A673 (cell line): ENCODE measurements around the gene MOCS3. TPM values are rescaled to one million over a fixed set of nuclear protein-coding genes. Genes with fewer than 3 reads are reported as not detected.

Experiments
- BruUV-seq: library from RNA; stranded (reverse); fragments of 400-500 nt; replicated peaks from 2 replicates; lab custom pipeline; 2021; lab: Mats Ljungman, UMichigan
- CTCF ChIA-PET: fragments of 300-600 bp; sonication (Branson Sonifier 250); formaldehyde crosslinking; loops from one replicate; lab custom pipeline; 2022; ENCODE audit warnings: antibody characterized with exemption; lab: Charles Lee
- POLR2A ChIA-PET: fragments of 300-600 bp; sonication (Branson Sonifier 250); formaldehyde crosslinking; loops from one replicate; lab custom pipeline; 2022; ENCODE audit warnings: antibody characterized with exemption; ENCODE audit not compliant: low non-redundant PET; lab: Charles Lee
- DNase-seq: peaks from one replicate; pipeline ENCODE4 v3.0.0-alpha.2; 2015; ENCODE audit warnings: low spot score
- H3K27ac ChIP-seq: fragments of 200-600 bp; sonication (generic); 2 replicates; pipeline ENCODE4 v1.5.1; 2016; ENCODE audit warnings: mixed run types, low read depth, mild to moderate bottlenecking, mixed read lengths, antibody characterized with exemption, low read length; ENCODE audit not compliant: poor library complexity, severe bottlenecking
- H3K27me3 ChIP-seq: fragments of 200-600 bp; sonication (generic); replicated peaks from 2 replicates; pipeline ENCODE4 v1.6.1; 2017; ENCODE audit warnings: mixed run types, low read depth, mild to moderate bottlenecking, mixed read lengths, antibody characterized with exemption, low read length; ENCODE audit not compliant: insufficient read depth, poor library complexity
- H3K36me3 ChIP-seq: fragments of 200-600 bp; sonication (generic); 2 replicates; pipeline ENCODE4 v1.6.1; 2016; ENCODE audit warnings: mixed run types, mild to moderate bottlenecking, mixed read lengths, antibody characterized with exemption, low read length; ENCODE audit not compliant: insufficient read depth, poor library complexity, severe bottlenecking
- H3K4me1 ChIP-seq: fragments of 200-600 bp; sonication (generic); 2 replicates; pipeline ENCODE4 v1.6.1; 2017; ENCODE audit warnings: mixed run types, mild to moderate bottlenecking, mixed read lengths, antibody characterized with exemption, low read length; ENCODE audit not compliant: insufficient read depth, poor library complexity, severe bottlenecking
- H3K4me3 ChIP-seq: fragments of 200-600 bp; sonication (generic); 2 replicates; pipeline ENCODE4 v1.5.1; 2016; ENCODE audit warnings: low read depth, mixed run types, mild to moderate bottlenecking, mixed read lengths, low read length; ENCODE audit not compliant: poor library complexity, severe bottlenecking
- H3K9me3 ChIP-seq: fragments of 200-600 bp; sonication (generic); 2 replicates; pipeline ENCODE4 v1.6.1; 2016; ENCODE audit warnings: mixed run types, low read depth, mild to moderate bottlenecking, mixed read lengths, antibody characterized with exemption, low read length; ENCODE audit not compliant: poor library complexity, severe bottlenecking
- EZH2 ChIP-seq: fragments of 200-600 bp; sonication (generic); IDR thresholded peaks from 2 replicates; pipeline ENCODE4 v1.6.1; 2017; ENCODE audit warnings: borderline replicate concordance, low read depth, mild to moderate bottlenecking, mixed read lengths, antibody characterized with exemption, low read length; ENCODE audit not compliant: poor library complexity, severe bottlenecking
- intact Hi-C: fragments of 100-400 bp; cut with micrococcal nuclease; formaldehyde crosslinking; loops from one replicate; pipeline ENCODE4 v1.10.0; 2022; ENCODE audit not compliant: unreplicated experiment
- total RNA-seq: library from RNA; stranded (reverse); gene quantifications from 2 replicates; pipeline ENCODE4 v1.2.3, GENCODE V29; 2021
- TF ChIP-seq, protein P1 (sequence below): fragments of 300-800, 200-600 bp; sonication (generic); conservative IDR thresholded peaks from 2 replicates; pipeline ENCODE4 v1.5.1; 2017; ENCODE audit warnings: low read depth, mild to moderate bottlenecking, antibody characterized with exemption, low read length, moderate library complexity, mixed read lengths

MOCS3 gene
- total RNA-seq, 1 experiment from 2014 or later, result 5.9 TPM

DNA sequence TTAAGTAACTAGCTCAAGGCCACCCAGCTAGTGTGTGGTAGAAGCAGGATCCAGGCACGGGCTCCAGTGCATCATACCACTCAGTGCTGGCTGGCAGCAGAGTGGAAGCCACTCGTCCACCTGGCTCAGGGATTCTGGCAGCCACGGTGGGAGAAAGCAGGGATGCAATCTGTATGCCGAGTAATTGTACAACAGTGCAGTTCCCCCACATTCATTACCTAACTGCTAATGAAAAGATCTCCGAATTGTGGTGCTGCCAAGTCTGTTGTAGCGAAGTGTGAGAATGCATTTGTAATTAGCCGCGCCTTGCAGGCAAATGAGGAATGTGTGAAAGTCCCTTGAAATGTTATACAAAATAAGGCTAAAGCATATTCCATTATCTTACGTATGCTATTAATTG, 35.3 kb downstream of the MOCS3 start:
- H3K27me3 ChIP-seq, result no peaks in the 10 kb centered on the region
- TF ChIP-seq, protein P1, sequence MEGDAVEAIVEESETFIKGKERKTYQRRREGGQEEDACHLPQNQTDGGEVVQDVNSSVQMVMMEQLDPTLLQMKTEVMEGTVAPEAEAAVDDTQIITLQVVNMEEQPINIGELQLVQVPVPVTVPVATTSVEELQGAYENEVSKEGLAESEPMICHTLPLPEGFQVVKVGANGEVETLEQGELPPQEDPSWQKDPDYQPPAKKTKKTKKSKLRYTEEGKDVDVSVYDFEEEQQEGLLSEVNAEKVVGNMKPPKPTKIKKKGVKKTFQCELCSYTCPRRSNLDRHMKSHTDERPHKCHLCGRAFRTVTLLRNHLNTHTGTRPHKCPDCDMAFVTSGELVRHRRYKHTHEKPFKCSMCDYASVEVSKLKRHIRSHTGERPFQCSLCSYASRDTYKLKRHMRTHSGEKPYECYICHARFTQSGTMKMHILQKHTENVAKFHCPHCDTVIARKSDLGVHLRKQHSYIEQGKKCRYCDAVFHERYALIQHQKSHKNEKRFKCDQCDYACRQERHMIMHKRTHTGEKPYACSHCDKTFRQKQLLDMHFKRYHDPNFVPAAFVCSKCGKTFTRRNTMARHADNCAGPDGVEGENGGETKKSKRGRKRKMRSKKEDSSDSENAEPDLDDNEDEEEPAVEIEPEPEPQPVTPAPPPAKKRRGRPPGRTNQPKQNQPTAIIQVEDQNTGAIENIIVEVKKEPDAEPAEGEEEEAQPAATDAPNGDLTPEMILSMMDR, result no peak
- no peak for TF ChIP-seq EZH2
- H3K27ac ChIP-seq, result no peak overlapping the region
- no peak overlapping the region for H3K4me3 ChIP-seq
- no peak for DNase-seq
- no peaks in the 10 kb centered on the region for H3K36me3 ChIP-seq
- ChIA-PET POLR2A (no interaction called here), CTCF (interaction anchor here (0.8 to 2.0 kb wide), 3 partner anchors 21 to 324 kb away, joined by 3 to 8 read pairs (median 4); no protein-coding TSS in a partner anchor)
- intact Hi-C loops, result no loop called here
- no peaks in the 10 kb centered on the region for H3K4me1 ChIP-seq
- H3K9me3 ChIP-seq, result no peaks in the 10 kb centered on the region
- no TSS peak for BruUV-seq

DNA sequence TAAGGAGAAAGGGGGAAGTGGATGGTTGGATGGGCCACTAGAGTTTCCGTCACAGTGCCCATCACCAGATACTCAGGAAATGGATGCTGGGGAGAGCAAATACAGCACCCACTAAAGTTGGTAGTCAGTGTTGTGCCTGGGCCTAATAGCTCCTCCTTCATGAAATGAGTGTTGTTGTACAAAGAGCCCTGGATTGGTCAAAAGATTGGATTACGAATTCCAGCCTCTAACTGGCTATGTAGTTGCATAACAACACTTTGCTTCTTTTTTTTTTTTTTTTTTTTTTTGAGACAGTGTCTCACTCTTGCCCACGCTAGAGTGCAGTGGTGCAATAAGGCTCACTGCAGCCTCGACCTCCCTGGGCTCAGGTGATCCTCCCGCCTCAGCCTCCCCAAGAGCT, 36.9 kb downstream of the MOCS3 start:
- H3K4me3 ChIP-seq, result no peak overlapping the region
- intact Hi-C loops, result no loop called here
- H3K36me3 ChIP-seq, result no peaks in the 10 kb centered on the region
- CTCF ChIA-PET, result interaction anchor here (0.7 kb wide), 1 partner anchor 8 kb away, joined by 3 read pairs; no protein-coding TSS in a partner anchor
- POLR2A ChIA-PET, result no interaction called here
- H3K27ac ChIP-seq, result no peak overlapping the region
- no peak for TF ChIP-seq EZH2
- TF ChIP-seq, protein P1, result no peak
- no peaks in the 10 kb centered on the region for H3K9me3 ChIP-seq
- H3K27me3 ChIP-seq, result no peaks in the 10 kb centered on the region
- H3K4me1 ChIP-seq, result no peaks in the 10 kb centered on the region
- BruUV-seq, result no TSS peak
- DNase-seq, result no peak

DNA sequence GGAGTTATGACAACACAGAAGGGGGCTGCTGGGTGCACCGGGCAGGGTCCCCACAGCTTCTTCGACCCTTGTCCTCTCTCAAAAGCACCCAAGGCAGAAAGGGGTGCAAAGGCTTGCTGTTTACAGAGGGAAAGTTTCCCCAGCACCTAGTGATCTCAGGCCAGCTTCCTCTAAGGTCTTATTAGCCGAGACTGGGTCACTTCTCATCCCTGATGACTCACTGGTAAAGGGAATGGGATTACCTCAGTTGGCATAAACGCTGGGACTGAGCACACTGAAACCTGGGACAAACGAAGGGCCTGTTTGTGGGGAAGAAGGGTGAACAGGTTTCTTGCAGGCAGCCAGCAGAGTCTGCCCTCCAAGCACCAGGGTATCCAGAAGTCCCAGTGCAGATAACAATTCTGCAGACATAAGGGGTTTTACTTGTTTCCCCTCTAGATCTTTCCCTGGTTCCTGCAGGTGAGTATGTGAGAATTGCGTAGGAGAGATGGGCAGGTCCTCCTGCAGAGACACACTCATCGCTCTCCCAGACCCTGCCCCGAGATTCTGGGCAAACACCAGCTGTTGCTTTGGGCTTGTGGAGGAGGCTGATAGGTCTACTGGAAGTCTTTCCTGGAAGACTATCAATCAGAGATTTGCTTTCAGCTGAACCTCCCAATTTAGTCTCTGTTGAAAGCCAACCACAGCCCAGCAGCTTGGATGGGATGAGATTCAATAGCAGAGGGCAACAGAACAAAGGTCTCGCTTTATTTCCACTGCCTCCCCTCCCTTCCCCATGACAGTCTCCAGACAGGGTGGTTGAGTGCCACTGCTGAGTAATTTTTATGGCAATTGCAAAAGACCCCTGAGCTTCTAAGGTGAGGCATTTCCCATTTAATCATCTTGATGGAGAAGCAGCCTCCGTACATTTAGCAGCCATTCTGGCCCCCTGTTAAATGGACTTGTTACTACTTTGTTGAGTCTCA, 38.6 kb downstream of the MOCS3 start:
- ChIA-PET CTCF (no interaction called here), POLR2A (no interaction called here)
- Histone ChIP-seq H3K36me3 (no peaks in the 10 kb centered on the region), H3K4me3 (no peak overlapping the region), H3K4me1 (no peaks in the 10 kb centered on the region), H3K27me3 (no peaks in the 10 kb centered on the region), H3K27ac (no peak overlapping the region), H3K9me3 (no peaks in the 10 kb centered on the region)
- no TSS peak for BruUV-seq
- intact Hi-C loops, result no loop called here
- no peak for DNase-seq
- TF ChIP-seq, protein P1, result no peak
- TF ChIP-seq EZH2, result no peak
